Right cardiac atrium (tissue), 5 donors: ENCODE measurements around the gene IMPACT. TPM values are rescaled to one million over a fixed set of nuclear protein-coding genes. Genes with fewer than 3 reads are reported as not detected.

Experiments
- ATAC-seq, 2 donors: fragments of 200-7000 bp; cut with Tn5 transposase; one replicate each; pipeline versions ENCODE4 v1.8.0 to v1.9.1; 2020; ENCODE audit warnings: moderate library complexity in 2 of 2, mild to moderate bottlenecking in 1 of 2
- DNase-seq, 3 donors: peaks; one replicate each; pipeline ENCODE4 v3.0.0-alpha.2; 2020
- H3K27ac ChIP-seq: one replicate; pipeline ENCODE4 v1.5.1; 2013; ENCODE audit warnings: mild to moderate bottlenecking, low read length, control low read depth, moderate library complexity
- H3K27me3 ChIP-seq: one replicate; pipeline ENCODE4 v1.6.1; 2013; ENCODE audit not compliant: control insufficient read depth, insufficient read depth
- H3K4me1 ChIP-seq: one replicate; pipeline ENCODE4 v1.6.1; 2013; ENCODE audit warnings: low read length; ENCODE audit not compliant: control insufficient read depth, insufficient read depth
- H3K4me3 ChIP-seq: one replicate; pipeline ENCODE4 v1.5.1; 2013; ENCODE audit warnings: low read length, control low read depth
- H3K9me3 ChIP-seq: one replicate; pipeline ENCODE4 v1.6.1; 2013; ENCODE audit warnings: low read length; ENCODE audit not compliant: control insufficient read depth
- WGBS: extraction: QIAGEN DNeasy Blood & Tissue Kit; methylation state at CpG from one replicate; pipeline ENCODE4 v1.1.7; 2013; 5-methylcytosine and 5-hydroxymethylcytosine counted together
- intact Hi-C, 4 donors: fragments of 100-400 bp; cut with DNase I; formaldehyde crosslinking; loops; one replicate each; pipeline versions ENCODE4 v1.11.0 to v1.14.0; 2022 to 2023
- polyA plus RNA-seq: library from polyadenylated mRNA; stranded (reverse); fragments of 200-250 nt; gene quantifications from one replicate; pipeline ENCODE4 v1.2.3, GENCODE V29; 2013
- total RNA-seq, 4 donors: library from RNA; stranded (reverse); fragmentation: NEBNext Ultra II Directional; extraction: Animal tissue kit (Norgen Biotek cat#: 25700); gene quantifications; one replicate each; pipeline ENCODE4 v1.2.1, GENCODE V29; 2021
- donor health status: healthy with polysubstance abuse.
- donor health status: DM: no; HTN: yes; CAD: no.
- donor health status: DM: no; HTN: no; CAD: no.
- donor health status: DM: no; HTN: yes; CAD: no; lungs with severe emphysema.
- donor health status: DM: yes; HTN: yes; CAD: no.

IMPACT gene
- total and polyA plus RNA-seq, 5 donors = 11.9 to 29.8 (median 22.1) TPM

GRCh38 chr18:24500766-24501165, 74.3 kb downstream of the IMPACT start:
- no peaks in the 10 kb centered on the region for H3K4me1 ChIP-seq
- intact Hi-C loops = no loop called here
- H3K27me3 ChIP-seq = no peaks in the 10 kb centered on the region
- ATAC-seq (no peak), DNase-seq (no peak)
- WGBS = 83% methylated on average over 6 of the region's 6 CpGs
- no peak overlapping the region for H3K27ac ChIP-seq
- H3K4me3 ChIP-seq = no peak overlapping the region
- no peaks in the 10 kb centered on the region for H3K9me3 ChIP-seq

- WGBS = 87% methylated on average over 7 of the region's 7 CpGs
- H3K27me3 ChIP-seq = no peaks in the 10 kb centered on the region
- intact Hi-C loops = no loop called here
- no peak overlapping the region for H3K4me3 ChIP-seq
- no peaks in the 10 kb centered on the region for H3K9me3 ChIP-seq
- H3K4me1 ChIP-seq = no peaks in the 10 kb centered on the region
- DNase-seq = no peak
- ATAC-seq = no peak
- H3K27ac ChIP-seq = no peak overlapping the region
Measured at GRCh38 chr18:24502667-24503523, 76.4 kb downstream of the IMPACT start.

Other genes with a start within 250 kb of the IMPACT start
- gene OSBPL1A, start 28.8 kb upstream of the IMPACT start, total RNA-seq = 10 to 100 TPM; 66.9 to 88.6 (median 79.6) TPM
- gene OSBPL1A, start 28.8 kb upstream of the IMPACT start, polyA plus RNA-seq = 45.9 TPM
- gene HRH4, start 34.0 kb downstream of the IMPACT start, total RNA-seq = not detected
- not detected for gene HRH4, start 34.0 kb downstream of the IMPACT start, polyA plus RNA-seq